ENCODE results near the gene ATP2B1. TPM values are rescaled to one million over a fixed set of nuclear protein-coding genes. Genes with fewer than 3 reads are reported as not detected.
"Not testable (repeated sequence)": the region's sequence is repeated elsewhere in the genome, so short reads cannot be mapped to it uniquely, and the experiment has no call there.

ATP2B1 gene
- total RNA-seq, 1 donor from 2014 or later, result 12.3 TPM

DNA sequence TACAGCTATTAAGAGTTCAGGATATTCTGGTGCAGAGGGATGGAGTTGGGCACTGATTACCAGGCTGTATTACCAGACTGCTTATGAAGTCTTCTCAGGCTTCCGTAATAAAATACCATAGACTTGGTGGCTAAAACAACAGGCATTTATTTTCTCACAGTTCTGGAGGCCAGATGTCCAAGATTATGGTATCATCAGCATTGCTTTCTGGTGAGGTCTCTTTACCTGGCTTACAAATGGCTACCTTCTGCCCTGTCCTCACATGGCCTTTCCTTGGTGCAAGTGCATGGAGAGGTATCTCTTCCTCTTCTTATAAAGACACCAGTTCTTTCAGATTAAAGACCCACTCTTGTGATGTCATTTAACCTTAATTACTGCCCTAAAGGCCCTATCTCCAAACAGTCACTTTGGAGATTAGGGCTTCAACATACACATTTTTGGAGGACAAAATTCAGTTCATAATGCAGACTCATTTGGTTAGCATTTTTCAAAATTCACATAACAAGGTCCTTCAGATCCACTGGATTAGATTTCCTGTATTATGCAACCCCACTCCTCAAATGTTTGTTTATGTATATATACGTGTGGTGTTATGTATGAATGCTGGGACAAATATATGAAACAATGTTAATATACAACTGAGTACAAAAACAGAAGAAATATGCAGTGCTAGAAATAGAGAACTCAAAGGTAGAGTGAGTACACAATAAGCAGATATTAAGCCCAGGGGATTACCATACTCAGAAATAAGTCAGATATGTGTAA is 9.3 kb upstream of the ATP2B1 start:
- no peak for ATAC-seq
- no peak for DNase-seq (ENCODE audit: low spot score)

DNA sequence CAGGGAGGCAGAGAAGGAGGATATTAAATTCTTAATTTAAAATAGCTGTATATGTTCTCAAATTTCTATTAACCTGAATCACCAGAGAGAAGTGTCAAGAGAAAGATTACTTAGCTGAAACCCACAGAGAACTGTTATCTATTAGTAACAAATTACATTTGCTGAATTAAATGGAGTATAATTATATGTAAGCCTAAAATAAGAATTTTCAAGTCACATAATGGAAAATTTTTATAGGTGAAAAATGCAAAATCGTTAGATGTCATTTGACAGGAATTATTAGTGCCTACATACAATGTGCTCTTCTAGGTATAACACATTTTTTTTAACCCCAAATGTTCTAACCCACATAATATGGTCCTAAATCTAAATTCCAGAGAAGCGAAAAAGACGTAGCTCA is 4.1 kb upstream of the ATP2B1 start:
- no peak for DNase-seq (ENCODE audit: low spot score)
- no peak for ATAC-seq

DNA sequence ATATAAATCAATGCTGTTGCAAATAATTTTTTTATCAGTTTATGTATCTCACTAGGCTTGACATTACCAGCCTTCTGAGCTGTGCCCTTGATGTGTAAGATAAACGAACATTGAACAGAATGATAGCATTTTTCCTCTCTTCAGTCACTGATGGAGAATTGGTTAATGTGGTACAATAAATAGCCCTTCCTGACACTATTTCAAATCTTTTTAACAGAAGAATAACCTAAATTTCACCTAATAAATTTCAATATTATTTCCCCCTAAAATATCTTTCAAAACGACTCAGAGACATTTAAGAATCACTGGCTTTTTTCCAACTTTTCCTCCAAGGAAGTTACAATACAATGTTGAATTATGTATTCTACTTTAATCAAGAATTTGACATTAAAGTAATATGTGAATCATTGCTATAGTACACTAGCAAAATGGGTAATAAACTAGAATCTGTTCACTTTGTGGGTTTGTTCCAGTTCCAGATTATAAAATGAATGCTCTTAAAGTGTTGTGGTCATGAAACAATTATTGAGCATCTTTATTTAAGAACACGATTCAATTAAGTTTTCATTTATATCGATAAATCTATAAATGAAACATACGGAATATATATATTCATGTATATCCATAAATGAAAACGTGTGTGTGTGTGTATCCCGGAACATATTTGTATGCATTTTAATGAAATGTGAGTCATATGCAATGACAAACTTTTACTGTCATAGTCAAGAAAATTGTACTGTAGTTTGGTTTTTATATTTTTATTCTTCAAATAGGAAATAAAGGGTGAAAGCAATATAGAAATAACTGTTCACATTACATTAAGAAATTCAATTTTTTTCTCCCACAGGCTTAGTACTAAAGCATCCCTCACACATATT is 2.5 kb upstream of the ATP2B1 start:
- ATAC-seq, result no peak

DNA sequence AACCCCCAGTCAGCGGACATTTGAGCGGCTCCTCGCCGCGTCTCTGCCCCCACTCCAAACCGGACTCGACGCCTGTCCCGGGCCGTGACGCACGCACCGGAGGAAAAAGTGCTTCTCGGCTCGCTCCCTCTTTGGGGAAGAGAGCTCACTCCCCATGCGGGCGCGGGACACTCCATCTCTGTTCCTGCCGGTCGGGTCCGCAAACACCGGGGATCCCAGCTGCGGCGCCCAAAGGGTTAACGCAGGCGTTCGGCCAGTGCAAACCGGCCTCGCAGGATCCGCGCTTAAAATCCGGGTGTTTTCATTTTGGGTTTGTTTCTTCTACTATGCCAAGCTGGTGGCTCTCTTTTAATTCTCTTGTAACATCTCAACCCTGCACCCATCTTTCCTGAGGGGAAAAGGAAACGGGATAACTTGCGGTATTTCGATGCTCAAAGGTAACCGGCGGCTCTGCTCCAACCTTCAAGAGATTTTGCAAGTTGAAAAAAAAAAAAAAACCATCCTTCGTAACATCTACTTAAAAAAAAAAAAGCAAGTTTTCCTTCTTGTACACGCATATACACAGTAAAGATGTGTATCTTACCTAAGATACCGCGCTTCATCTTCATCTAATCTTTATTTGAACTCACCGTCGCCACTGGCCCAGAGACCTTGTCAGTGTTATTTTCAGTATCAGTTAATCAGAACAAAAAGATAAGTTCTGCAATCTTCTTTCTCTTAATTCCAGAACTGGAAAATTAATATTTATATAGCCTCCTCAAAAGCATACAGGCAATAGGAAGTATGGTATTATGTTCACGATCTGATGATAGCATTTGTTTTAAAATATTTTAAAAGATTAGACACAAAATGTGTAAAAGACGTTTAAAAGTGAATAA is 1.6 kb upstream of the ATP2B1 start:
- no peak for ATAC-seq
- peak; percentile 71 for DNase-seq (ENCODE audit: low spot score)

More for the DNA sequence above, 2.5 kb upstream of the ATP2B1 start:
- DNase-seq (ENCODE audit: low spot score), result no peak

DNA sequence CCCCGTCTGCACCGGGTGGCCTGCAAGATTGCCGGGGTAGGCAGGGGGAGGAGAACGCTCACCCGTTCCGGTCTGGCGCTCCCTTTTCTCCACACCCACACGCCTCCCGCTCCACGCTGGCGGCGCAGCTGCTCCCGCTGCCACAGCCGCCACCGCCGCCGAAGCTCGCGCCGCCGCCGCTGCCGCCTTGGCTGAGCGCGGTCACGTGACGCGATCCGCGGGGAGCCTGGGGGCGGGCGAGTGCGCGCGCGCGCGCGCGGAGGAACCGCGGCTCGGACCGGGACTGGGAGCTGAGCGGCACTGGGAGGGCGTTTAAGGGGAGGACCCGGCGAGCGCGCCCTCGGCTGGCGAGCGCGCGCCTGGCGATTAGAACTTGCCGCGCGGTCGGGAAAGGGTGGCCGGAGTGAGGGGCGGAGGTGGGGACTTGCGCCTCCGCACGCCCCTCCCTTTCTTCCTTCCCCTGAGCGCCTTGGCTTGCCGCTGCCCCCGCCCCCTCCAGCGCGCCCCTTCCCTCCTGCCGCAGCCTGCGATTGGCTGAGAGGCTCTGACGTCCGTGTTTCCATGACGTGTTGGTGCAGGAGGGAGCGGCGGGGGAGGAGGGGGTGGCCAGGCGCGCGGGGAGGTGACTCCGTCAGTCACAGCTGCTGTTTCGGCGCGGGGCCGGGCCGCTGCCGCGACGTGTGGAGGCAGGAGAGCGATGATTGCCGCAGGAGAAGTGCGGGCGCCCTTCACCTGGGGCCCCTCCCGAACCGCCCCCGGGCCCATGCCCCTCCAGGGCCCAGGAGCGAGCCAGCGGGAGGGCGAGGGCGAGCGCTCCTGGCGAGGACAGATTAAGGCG is 738 bp upstream of the ATP2B1 start:
- ATAC-seq (peak; percentile 82), DNase-seq (ENCODE audit: low spot score) (peak; percentile 99)

DNA sequence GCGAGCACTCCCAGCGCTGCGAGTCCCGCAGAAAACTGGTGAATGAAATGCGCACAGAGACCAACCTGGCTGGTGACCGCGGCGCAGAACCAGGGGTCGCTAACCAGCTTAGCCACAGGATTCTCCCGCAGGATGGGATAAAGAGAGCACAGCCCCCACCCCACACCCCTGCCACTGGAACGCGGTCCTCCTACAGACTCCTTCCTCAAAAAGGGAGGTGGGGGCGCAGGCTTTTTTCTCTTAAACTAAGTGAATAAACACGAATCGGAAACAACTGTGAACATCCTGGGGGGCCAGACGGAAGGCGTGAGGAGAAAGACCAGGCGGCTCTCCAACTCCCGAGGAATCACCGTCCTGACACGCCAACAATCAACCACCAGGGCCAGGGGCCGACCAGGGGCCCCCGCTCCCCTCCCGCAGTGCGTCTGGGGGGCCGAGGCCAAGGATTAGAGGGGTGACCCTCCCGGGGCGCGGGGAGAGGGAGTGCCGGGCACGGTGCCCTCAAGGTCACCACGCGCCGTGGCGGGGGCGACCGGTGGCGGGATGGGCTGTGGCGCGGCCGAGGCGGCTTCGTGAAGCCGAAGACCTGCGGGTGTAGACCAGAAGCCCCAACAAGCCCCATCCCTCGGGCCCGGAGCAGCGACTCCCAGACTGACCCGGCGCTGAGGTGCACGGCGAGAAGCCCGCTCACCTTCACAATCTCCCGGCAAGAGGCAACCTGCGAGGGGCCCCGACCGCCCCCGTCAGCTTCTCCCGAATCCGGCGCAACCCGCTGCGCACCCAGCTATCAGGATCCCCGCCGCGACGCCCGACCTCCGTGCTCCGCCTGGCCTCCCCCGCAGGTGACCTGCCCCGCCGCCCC is 704 bp downstream of the ATP2B1 start:
- ATAC-seq (peak; percentile 1), DNase-seq (ENCODE audit: low spot score) (peak; percentile 64)

DNA sequence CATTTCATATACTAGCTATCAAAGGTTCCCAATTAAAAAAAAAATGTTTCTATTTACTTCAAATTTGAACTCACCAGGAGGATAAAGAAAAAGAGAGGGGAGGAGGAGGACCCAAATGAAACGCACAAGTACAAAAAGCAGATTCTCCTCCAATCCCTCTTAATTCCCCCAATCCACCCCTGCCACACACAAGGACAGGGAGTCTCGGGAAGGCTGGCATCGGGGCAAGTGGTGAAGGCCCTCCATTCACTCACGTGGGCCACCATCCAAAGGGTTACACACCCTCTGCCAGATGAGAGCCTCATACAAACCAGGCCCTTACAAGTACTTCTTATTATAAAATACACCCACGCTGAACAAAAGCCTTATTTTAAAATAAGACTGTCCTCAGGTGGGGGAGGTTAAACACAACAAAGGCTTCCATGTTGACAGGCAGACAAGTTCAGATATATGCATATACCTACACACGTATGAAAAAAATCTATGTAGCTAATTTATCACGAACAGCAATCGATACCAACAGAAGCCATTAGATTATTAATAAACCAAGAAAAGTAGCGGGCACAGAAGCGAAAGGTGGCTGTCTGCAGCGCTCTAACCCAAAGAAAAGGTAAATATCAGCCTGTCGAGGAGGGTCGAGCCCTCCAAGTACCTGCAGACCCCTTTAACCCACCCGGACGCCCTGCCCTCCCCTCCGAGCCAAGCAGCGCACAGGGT is 1.5 kb downstream of the ATP2B1 start:
- DNase-seq (ENCODE audit: low spot score) (no peak), ATAC-seq (no peak)

DNA sequence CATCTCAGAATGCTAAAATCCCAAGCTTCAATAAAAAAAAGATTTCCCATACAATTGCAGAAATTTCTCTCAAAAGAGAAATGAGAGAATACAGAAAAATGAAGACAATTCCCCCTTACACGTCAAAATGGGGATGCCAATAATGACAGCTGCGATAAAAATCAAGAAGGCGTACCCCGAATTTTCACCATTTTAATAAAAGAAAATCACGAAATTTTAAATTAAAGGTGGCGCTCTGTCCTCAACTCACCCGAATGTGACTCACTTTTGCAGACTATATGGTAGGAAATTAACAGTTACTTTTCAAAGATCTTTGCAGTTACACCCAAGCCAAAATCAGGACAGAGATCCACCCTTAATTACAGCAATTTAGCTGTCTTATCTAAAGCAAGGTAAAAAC is 2.1 kb downstream of the ATP2B1 start:
- ATAC-seq, result no peak

DNA sequence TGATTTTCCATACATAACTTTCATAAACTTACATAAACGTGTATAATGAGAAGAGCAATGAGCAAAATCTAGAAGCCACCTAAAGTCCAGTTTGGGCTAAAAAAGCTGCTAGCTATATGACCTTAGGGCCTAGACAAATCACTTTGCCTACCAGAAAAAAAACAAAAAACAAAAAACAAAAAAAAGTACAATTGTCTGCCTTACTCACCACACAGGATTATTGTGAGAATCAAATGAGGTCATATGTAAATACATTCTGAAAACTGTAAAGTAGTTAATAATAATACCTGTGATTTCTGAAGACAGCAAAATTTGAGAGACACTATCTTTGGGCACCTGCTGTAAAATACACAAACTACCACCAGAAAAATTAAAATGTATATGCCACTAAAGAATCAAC is 4.2 kb downstream of the ATP2B1 start:
- DNase-seq (ENCODE audit: low spot score), result no peak
- ATAC-seq, result no peak

More for the DNA sequence above, 2.1 kb downstream of the ATP2B1 start:
- DNase-seq (ENCODE audit: low spot score), result no peak

DNA sequence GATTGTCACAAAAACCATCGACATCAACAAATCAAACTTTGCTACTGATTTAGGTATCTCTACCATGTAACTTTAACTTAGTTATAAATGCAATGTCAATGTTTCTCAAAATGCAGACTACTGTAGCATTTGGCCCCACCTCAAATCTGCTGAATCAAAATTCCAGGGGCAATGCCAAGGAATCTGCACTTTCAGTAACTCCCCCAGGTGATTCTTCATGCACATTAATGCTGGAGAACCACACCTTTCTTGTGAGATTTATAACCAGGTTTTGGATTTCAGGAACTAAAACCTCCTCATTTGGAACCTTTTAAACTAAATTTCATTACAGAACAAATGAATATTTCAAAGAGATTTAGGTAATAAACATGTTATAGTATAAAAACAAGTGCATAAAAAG is 4.9 kb downstream of the ATP2B1 start:
- ATAC-seq (no peak), DNase-seq (ENCODE audit: low spot score) (no peak)

DNA sequence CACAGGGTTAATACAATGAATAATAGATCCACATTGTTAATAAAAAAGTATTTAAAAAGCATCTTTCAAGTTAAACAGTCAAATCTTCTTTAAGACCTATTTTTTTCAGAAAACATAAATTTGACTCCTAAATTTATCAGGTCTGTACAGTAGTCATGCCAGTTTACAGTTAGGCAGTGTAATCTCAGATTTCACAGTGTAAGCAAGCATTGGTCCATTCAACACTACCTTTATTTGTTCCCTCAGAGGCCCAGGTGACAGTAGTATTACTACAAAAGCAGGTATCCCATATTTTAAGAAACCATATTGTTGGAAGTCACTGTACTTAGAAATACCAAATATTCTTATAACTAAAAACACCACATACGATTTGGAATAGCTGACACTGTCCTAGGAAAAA is 6.1 kb downstream of the ATP2B1 start:
- no peak for ATAC-seq

DNA sequence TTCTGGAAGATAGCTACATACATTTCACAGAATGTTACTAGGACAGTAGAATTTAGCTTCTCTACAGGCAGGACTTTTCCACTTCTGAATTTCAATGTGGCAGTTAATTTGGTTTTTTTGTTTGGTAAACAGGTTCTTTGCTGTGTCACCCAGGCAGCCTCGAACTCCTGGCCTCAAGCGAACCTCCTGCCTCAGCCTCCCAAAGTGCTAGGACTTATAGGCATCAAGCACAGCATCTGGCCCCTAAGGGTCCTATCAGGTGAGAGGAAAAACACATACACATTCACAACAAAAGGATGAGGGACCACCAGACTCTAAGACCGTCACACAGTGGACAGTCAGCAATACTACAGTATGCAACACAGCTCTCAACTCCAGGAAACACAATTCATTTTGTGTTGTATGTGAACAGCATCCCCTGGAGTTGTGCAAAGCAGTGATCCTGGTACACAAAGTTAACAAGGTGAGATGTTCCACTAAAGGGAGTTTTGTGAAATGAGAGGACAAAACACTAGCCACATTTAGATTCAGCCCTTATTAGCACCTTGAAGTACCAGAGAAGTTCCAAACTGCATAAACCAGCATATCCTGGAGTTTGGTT is 6.9 kb downstream of the ATP2B1 start:
- DNase-seq (ENCODE audit: low spot score) (no peak), ATAC-seq (no peak)

More for the DNA sequence above, 6.1 kb downstream of the ATP2B1 start:
- no peak for DNase-seq (ENCODE audit: low spot score)

DNA sequence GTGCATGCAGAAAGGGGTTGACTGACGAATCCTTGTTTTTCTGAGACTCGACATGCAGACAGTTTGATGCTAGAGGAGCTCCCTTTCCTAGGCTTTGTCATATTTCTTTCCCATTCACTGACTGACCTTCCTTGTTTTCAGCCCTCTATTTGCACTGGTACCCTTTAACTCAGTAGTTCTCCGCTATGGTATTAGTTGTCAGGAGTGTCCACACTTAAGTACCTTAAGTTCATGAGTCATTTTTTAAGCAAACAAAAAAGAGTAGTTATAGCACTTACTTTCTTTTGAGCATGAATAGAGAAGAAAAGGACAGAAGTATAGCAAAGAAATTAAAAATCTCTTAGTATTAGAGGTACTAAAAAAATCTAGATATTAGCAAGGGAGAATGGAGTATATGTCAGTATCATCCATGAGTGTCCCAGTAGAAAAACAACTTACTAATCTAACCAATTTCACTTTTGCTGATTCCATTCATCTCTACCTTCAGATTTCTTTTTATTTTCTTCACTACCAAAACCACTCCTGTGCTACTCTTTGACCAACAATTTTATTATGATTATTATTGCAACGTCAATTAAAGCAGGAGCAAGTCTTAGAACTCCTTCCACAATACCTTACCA is 8.3 kb downstream of the ATP2B1 start:
- no peak for DNase-seq (ENCODE audit: low spot score)
- no peak for ATAC-seq

DNA sequence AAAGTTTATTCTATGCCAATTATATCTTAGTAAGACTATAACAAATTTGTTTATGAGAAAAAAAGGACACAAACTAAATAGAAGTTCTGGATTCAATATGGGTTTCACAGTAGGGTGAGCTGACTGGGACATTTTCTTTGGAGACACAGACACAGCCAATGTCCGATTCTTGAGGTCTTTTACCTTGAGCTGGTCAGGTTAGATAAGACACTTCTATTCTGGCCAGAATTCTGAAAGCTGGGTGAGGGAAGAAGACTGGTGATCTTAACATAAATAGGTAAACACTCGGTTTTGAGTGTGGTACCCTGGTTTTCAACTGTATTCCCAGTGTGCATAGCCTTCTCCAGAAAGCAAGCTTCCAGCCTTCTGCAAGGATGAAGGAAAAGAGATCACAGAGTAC is 10.0 kb downstream of the ATP2B1 start:
- ATAC-seq, result no peak
- no peak for DNase-seq (ENCODE audit: low spot score)

DNA sequence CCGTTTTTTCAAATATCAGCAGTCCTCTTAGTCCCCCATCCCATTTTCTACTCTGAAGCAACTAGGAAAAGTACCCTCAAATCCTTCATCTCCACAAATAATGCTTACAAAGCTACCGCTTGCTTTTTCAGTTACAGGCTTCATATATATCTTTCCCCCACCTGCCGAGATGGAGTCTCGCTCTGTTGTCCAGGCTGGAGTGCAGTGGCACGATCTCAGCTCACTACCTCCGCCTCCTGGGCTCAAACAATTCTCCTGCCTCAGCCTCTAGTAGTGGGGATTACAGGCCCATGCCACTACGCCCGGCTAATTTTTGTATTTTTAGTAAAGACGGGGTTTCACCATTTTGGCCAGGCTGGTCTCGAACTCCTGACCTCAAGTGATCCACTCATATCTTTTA is 10.9 kb downstream of the ATP2B1 start:
- not testable (repeated sequence) for DNase-seq (ENCODE audit: low spot score); ATAC-seq

DNA sequence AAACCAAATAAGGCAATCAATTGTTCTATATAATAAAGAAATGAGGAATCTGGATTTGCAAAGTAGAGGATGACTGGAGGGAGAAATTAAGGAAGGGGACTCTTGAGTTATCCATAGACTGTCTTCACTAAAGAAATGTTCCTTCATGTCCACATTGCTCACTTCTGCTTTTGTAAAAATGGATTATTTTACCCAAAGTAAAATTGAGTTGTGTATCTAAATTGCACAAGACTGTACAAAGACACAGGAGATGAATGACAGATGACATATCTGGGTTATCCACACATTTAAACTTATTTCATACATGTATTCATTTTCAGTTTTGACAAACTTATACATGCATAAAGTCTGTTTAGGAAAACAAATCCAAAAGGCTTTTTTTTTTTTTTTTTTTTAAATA is 11.3 kb downstream of the ATP2B1 start:
- no peak for ATAC-seq
- DNase-seq (ENCODE audit: low spot score), result no peak

DNA sequence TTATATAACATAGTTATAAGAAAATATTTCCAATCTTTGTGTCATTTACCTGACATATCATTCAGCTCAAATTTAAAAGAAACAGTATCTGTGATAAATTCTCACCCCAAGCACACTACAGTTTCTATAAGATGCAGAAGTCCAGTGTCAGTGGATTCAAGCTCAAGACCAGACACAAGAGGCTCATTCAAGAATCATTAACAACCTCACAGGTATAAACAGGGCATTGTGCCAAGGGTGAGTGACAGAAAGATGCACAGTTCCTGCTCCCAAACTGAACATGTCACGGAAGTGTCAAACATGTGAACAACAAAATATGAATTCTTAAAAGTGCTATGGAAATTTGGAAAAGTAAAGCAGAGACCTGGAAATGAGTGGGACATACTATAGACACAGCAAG is 12.8 kb downstream of the ATP2B1 start:
- no peak for DNase-seq (ENCODE audit: low spot score)
- ATAC-seq, result peak; percentile 36

DNA sequence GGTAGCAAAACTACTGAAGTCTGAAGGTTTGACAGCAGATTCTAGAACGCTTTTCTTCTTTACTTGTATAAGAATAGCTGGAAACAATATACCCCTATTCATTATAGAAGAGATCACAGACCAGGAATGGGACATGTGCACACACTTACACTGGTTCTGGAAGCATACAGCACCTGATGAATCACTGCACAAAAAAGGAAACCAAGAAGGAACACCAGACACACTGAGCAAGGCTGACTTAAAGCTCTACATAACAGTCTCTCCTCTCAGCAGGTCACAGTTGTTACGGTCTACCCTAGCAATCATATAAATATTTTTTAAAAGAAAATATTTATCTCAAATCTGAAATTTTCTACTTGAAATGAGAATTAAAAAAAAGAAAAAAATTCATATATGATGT is 13.5 kb downstream of the ATP2B1 start:
- DNase-seq (ENCODE audit: low spot score) (no peak), ATAC-seq (no peak)
